DOHH2 (cell line): Measurements from ENCODE around the gene TXNDC2.

Source experiments
- H3F3A ChIP-seq: fragments of 200-600 bp; sonication (generic), shearing (Covaris generic); 2 replicates; pipeline ENCODE4 v1.6.0; 2016; ENCODE audit warnings: antibody characterized with exemption, mild to moderate bottlenecking; ENCODE audit not compliant: control insufficient read depth, insufficient read depth
- H3K27ac ChIP-seq: fragments of 200-600 bp; sonication (generic); 2 replicates; pipeline ENCODE4 v1.5.1; 2014; ENCODE audit warnings: low read depth, mild to moderate bottlenecking, low read length, moderate library complexity
- H3K27me3 ChIP-seq: fragments of 200-600 bp; sonication (generic); 2 replicates; pipeline ENCODE4 v1.6.1; 2014; ENCODE audit warnings: mild to moderate bottlenecking, low read length, mixed read lengths; ENCODE audit not compliant: control insufficient read depth
- H3K36me3 ChIP-seq: fragments of 200-600 bp; sonication (generic); 2 replicates; pipeline ENCODE4 v1.6.1; 2014; ENCODE audit warnings: mild to moderate bottlenecking, low read length, moderate library complexity, mixed read lengths; ENCODE audit not compliant: control insufficient read depth
- H3K4me1 ChIP-seq: fragments of 200-600 bp; sonication (generic); 2 replicates; pipeline ENCODE4 v1.6.1; 2014; ENCODE audit warnings: mild to moderate bottlenecking, low read length, mixed read lengths; ENCODE audit not compliant: control insufficient read depth
- H3K4me2 ChIP-seq: fragments of 200-600 bp; sonication (generic); 2 replicates; pipeline ENCODE4 v1.6.0; 2014; ENCODE audit warnings: mild to moderate bottlenecking, low read length, moderate library complexity
- H3K4me3 ChIP-seq: fragments of 200-600 bp; sonication (generic); 2 replicates; pipeline ENCODE4 v1.5.1; 2014; ENCODE audit warnings: mild to moderate bottlenecking, low read length, mixed read lengths
- H3K79me2 ChIP-seq: fragments of 200-600 bp; sonication (generic); 2 replicates; pipeline ENCODE4 v1.6.1; 2014; ENCODE audit warnings: mild to moderate bottlenecking, low read length, mixed read lengths; ENCODE audit not compliant: control insufficient read depth
- H3K9me2 ChIP-seq: fragments of 200-600 bp; sonication (generic); replicated peaks from 2 replicates; pipeline ENCODE4 v1.6.1; 2014; ENCODE audit warnings: mild to moderate bottlenecking, low read length, mixed read lengths; ENCODE audit not compliant: control insufficient read depth
- H3K9me3 ChIP-seq: fragments of 200-600 bp; sonication (generic); 2 replicates; pipeline ENCODE4 v1.6.1; 2014; ENCODE audit warnings: antibody characterized with exemption, low read length, mixed read lengths; ENCODE audit not compliant: control insufficient read depth, insufficient read depth
- H4K20me1 ChIP-seq: fragments of 200-600 bp; sonication (generic); 2 replicates; pipeline ENCODE4 v1.6.0; 2014; ENCODE audit warnings: low read depth, mild to moderate bottlenecking, antibody characterized with exemption, low read length, moderate library complexity; ENCODE audit not compliant: control insufficient read depth, insufficient read depth
- EZH2phosphoT487 ChIP-seq: fragments of 200-600 bp; sonication (generic); IDR thresholded peaks from 2 replicates; pipeline ENCODE4 v1.6.1; 2017; ENCODE audit warnings: borderline replicate concordance, mild to moderate bottlenecking, antibody characterized with exemption, low read length, moderate library complexity, mixed read lengths
- TF ChIP-seq, protein P1 (sequence below): fragments of 200-600 bp; sonication (generic); IDR thresholded peaks from one replicate; pipeline ENCODE4 v1.5.1; 2014; ENCODE audit warnings: antibody characterized with exemption, mild to moderate bottlenecking, low read depth, low read length; ENCODE audit not compliant: poor library complexity, severe bottlenecking

The TXNDC2 gene

DNA sequence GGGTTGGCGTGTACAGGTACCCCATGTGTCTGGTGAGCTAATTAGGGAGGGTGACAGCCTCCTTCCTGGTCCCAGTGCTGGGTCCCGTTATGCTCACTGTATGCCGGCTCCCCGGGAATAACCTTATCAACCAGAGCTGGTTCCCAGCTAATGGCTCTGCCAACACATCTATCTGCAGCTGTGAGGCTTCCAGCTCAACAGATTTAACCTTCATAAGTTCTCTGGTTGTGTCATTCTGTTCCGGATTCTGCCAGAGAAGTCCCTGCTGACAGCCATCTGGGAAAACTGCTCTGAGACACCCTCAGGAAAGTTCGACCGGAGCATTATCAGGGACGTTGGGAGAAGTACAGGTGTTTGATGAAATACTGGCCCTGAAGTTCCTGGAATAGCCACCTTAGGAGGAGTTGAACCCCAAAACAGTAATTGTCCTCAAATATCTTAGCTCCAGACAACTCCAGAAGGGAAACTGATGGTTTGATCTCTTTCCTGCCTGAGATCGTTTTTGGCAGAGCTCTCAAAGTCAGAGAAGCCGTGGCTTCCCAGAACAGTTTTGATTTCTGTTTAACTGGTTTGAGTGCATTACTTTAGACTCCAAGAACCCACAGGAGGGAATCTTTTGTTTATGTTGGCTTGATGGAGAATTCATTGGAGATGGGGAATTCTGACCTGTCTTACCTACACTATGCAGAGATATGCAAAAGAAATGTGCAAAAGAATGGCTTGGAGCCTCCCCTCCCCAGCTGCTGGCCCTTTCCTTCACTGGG lies 39.4 kb upstream of the TXNDC2 start:
- H3K4me1 ChIP-seq: no peaks in the 10 kb centered on the region
- H3K27ac ChIP-seq: no peak overlapping the region
- H3K9me3 ChIP-seq: no peaks in the 10 kb centered on the region
- H3K9me2 ChIP-seq: no peaks in the 10 kb centered on the region
- no peaks in the 10 kb centered on the region for H3F3A ChIP-seq
- TF ChIP-seq, protein P1, sequence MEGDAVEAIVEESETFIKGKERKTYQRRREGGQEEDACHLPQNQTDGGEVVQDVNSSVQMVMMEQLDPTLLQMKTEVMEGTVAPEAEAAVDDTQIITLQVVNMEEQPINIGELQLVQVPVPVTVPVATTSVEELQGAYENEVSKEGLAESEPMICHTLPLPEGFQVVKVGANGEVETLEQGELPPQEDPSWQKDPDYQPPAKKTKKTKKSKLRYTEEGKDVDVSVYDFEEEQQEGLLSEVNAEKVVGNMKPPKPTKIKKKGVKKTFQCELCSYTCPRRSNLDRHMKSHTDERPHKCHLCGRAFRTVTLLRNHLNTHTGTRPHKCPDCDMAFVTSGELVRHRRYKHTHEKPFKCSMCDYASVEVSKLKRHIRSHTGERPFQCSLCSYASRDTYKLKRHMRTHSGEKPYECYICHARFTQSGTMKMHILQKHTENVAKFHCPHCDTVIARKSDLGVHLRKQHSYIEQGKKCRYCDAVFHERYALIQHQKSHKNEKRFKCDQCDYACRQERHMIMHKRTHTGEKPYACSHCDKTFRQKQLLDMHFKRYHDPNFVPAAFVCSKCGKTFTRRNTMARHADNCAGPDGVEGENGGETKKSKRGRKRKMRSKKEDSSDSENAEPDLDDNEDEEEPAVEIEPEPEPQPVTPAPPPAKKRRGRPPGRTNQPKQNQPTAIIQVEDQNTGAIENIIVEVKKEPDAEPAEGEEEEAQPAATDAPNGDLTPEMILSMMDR: no peak
- no peak for TF ChIP-seq EZH2phosphoT487
- no peaks in the 10 kb centered on the region for H3K36me3 ChIP-seq
- H4K20me1 ChIP-seq: no peaks in the 10 kb centered on the region
- H3K27me3 ChIP-seq: no peaks in the 10 kb centered on the region
- no peak overlapping the region for H3K4me2 ChIP-seq
- H3K4me3 ChIP-seq: no peak overlapping the region
- H3K79me2 ChIP-seq: no peaks in the 10 kb centered on the region

DNA sequence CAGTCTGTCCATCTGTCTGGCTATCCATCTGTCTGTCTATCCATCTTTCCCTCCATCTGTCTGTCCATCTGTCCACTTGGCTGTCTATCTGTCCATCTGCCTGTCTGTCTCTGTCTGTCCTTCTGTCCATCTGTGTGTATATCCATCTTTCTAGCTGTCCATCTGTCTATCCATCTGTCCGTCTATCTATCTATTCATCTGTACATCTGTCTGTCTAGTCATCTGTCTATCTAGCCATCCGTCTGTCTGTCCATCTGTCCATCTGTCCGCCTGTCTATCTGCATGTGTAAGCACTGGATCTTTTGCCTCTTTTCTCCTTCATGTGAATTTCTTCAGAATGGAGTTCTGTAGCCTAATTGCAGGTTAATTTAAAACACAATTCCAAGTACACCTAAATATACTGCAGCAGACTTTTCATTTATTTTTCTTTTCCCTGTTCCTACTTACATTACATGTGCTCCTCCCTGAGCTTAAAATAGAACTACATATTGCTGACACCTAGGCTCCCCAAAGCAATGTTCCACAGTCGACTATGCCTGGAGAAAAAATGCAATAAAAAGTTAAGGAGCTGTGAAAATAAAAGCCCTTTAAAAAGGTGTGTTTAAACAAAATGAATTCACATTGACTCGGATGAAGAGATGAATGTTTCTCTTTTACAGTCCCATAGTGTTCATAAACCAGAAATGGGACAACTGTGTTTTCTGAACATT lies 37.4 kb upstream of the TXNDC2 start:
- Histone ChIP-seq H4K20me1 (no peaks in the 10 kb centered on the region), H3K27ac (no peak overlapping the region), H3K4me2 (no peak overlapping the region), H3F3A (no peaks in the 10 kb centered on the region), H3K79me2 (no peaks in the 10 kb centered on the region), H3K4me1 (no peaks in the 10 kb centered on the region), H3K27me3 (no peaks in the 10 kb centered on the region), H3K36me3 (no peaks in the 10 kb centered on the region), H3K4me3 (no peak overlapping the region), H3K9me3 (no peaks in the 10 kb centered on the region), H3K9me2 (no peaks in the 10 kb centered on the region)
- TF ChIP-seq, protein P1: no peak
- no peak for TF ChIP-seq EZH2phosphoT487

DNA sequence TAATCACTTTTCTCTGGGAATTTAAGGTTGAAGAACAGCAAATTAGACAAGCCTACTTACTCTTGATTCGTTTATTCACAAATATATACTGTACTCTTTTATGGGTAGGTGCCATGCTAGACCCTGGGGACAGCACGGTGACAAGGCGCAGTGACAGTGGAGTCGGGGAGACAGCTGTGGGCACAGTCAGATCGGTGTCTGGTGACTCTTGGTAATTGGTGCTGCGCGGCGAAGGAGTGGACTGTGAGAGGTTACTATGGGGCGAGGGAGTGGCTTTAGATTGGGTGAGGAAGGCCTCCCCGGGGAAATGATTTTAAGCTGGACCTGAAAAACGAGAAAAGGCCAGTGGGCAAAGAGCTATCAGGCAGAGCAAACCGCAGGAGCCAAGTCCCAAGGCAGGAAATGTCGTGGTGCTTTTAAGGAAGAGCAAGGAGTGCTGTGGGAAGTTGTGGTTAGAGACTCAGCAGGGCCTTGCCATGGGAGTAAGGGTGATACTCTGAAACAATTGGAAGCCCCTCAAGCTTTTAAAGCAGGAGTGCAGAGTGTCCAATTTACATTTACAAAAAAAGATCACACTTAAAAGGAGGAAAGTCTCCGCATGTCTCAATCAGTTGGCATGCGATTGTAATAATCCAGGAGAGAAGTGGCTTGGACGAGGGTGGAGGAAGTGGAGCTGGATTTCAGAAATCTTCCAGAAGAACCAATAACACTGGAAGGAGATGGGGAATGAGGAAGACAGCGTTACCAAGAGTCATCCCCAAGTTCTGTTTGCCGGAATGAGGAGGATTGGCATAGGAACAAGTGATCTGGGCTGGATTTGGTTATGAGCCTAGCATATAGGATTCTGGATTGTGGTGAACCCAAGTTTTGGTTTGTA lies 36.1 kb upstream of the TXNDC2 start:
- TF ChIP-seq, protein P1: no peak
- no peak for TF ChIP-seq EZH2phosphoT487
- H3K4me3 ChIP-seq: no peak overlapping the region
- H3K9me2 ChIP-seq: no peaks in the 10 kb centered on the region
- H3K27me3 ChIP-seq: no peaks in the 10 kb centered on the region
- H4K20me1 ChIP-seq: no peaks in the 10 kb centered on the region
- no peak overlapping the region for H3K27ac ChIP-seq
- no peaks in the 10 kb centered on the region for H3K4me1 ChIP-seq
- H3F3A ChIP-seq: no peaks in the 10 kb centered on the region
- H3K36me3 ChIP-seq: no peaks in the 10 kb centered on the region
- H3K79me2 ChIP-seq: no peaks in the 10 kb centered on the region
- H3K4me2 ChIP-seq: no peak overlapping the region
- H3K9me3 ChIP-seq: no peaks in the 10 kb centered on the region
